ENCODE data around the gene DEDD.
A peak's percentile ranks its signal among the peaks of the same experiment; 100 is the strongest.

DEDD gene

GRCh38 chr1:161163793-161164192, 31.3 kb upstream of the DEDD start:
- DNase-seq (ENCODE audit: low read depth) = no peak

- no peak for DNase-seq (ENCODE audit: low read depth)
Observed at GRCh38 chr1:161162806-161163205, 30.3 kb upstream of the DEDD start.

DNA sequence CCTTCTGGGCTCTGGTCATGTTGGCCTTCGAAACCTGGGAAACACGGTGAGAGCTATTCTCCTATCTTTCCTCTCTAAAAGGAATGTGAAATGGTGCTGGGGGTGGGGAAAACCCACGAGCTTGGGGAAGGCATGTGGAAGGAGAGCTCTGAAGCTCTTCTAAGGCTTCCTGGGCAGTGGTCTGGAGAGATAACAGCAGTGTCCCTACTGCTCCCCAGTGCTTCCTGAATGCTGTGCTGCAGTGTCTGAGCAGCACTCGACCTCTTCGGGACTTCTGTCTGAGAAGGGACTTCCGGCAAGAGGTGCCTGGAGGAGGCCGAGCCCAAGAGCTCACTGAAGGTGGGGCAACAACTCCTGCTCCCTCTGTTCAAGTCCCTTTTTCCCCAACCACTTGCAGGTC, 29.6 kb upstream of the DEDD start:
- DNase-seq (ENCODE audit: low read depth) = no peak

GRCh38 chr1:161161652-161162051, 29.2 kb upstream of the DEDD start:
- DNase-seq (ENCODE audit: low read depth) = no peak

GRCh38 chr1:161160671-161161145, 28.2 kb upstream of the DEDD start:
- no peak for DNase-seq (ENCODE audit: low read depth)

DNA sequence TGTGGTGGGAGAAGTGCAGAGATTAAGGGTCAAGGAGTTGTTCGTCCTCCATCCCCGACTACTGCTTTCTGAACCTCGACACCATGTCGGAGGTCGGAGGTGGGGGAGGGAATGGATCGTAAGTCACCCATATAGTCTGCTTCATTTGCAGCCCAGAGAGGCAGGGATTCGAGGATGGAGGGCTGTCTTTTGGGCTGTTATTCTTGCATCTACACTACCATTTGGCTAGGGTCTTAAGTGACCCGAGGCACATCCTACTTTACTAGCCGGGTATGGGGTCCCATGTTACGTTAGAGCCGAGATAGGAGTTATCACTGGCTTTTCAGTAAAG, 27.4 kb upstream of the DEDD start:
- no peak for DNase-seq (ENCODE audit: low read depth)

DNA sequence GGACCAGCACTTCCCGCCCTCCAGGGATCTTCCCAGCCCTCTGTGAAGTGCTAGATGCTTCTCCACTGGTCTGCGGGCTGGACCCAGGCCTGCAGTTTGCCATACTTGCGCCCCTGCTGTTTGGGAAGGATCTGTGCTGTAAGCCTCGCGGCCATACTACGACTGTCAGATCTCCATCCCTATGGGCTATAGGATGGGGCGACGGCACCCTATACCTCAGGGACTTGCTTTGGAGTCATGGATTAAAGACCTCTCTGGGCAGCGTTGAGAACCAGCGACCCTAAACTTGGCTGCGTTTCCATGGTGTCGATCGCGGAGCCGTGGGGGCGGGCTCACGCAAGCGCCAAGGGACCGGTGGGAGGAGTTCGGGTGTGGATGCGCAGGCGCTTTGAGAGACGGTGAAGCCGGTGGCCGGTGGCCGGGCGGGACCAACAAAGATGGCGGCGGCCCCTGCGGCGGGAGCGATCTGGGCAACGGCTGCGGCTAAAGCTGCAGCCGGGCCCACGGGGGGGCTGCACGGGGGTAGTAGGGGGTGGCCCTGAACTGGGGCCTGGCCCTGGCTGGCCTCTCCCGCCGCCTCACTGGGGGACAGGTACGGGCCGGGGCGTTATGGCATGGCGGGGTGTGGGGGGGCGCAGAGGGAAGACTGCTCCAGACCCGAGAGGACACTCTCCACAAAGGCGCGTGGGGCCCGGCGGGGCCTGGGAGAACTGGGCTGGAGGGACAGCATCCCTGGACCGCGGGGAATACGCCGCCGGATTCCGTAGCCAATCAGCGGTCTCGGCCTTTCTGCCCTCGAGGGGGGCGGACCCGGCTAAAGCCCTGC, 26.8 kb upstream of the DEDD start, which contains the start of gene USP21:
Gene USP21, plus strand, starts transcription at position 414 of the 826 bp plus-strand sequence. CDS start 1,141 bp downstream, outside the sequence.
- peak; percentile 80 for DNase-seq (ENCODE audit: low read depth)

DNA sequence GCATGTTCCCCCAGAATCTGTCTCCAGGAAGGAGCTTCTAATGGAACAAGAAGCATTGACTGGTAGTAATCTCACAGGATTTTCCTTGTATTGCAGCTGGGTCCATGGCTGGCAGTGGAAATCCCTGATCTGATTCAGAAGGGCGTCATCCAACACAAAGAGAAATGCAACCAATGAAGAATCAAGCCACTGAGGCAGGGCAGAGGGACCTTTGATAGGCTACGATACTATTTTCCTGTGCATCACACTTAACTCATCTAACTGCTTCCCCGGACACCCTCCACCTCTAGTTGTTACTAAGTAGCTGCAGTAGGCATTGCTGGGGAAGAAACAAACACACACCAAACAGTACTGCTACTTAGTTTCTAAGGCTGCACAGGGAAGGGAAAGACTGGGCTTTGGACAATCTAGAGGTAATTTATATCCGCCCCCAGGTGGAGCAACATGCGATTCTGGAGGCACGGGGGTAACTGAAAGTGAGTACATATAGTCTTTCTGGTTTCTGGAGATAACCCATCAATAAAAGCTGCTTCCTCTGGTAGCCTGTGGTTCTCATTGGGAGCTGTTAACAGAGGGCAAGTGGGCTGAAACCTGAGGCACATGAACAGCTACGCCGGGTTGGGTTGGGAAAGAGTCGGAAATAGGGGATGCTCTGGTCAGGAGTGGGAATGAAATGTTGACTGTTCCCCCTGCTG, 26.0 kb upstream of the DEDD start:
- no peak for DNase-seq (ENCODE audit: low read depth)

GRCh38 chr1:161157867-161158266, 25.4 kb upstream of the DEDD start:
- DNase-seq (ENCODE audit: low read depth) = no peak

GRCh38 chr1:161153682-161154337, 21.3 kb upstream of the DEDD start, which contains the start of gene UFC1:
UFC1 (plus strand) TSS chr1:161153978; CDS start chr1:161153998, 20 bp downstream.
- DNase-seq (ENCODE audit: low read depth) = peak; percentile 89

- no peak for DNase-seq (ENCODE audit: low read depth)
Observed at GRCh38 chr1:161153176-161153575, 20.7 kb upstream of the DEDD start.

DNA sequence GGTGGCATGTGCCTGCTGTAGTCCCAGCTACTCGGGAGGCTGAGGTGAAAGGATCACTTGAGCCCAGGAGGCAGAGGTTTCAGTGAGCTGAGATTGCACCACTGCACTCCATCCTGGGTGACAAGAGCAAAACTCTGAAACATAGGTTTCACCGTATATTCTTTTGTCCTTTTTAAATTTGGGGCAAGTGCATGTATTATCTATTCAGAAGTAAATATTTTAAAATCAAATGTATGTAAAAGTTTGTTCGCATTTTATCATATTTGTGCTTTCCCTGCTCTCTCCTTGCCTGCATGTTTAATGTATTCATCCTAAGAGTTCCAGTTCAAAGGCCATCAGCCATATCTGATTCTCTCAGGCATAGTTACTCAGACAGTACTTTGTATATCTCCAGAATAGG, 13.4 kb upstream of the DEDD start:
- no peak for DNase-seq (ENCODE audit: low read depth)

DNA sequence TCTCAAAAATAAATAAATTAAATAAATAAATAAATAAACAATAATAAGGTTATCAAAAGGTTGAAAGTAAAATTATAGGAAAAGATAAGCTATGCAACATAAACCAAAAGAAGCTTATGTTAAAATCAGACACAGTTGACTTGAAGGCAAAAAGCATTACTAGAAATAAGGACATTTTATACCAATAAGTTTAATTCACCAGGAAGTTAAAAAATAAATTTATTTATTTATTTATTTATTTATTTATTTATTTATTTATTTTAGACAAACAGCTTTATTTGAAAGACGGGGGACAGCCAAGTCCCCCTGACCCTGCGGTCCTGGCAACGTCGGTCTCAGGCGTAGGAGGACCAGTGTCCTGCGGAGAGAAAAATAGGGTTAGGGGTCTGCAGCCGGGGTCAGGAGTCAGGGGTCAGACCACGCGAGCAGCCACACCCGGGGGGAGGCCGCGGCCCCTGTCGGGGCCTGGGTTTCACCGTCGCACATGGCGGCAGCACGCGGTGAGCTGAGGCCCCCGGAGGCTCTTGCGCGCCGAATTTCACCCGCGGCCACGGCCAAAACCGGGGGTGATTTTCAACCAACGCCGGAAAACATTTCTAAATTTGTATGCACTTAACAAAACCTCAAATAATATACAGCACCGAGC, 8.4 kb upstream of the DEDD start:
- no peak for DNase-seq (ENCODE audit: low read depth)

DNA sequence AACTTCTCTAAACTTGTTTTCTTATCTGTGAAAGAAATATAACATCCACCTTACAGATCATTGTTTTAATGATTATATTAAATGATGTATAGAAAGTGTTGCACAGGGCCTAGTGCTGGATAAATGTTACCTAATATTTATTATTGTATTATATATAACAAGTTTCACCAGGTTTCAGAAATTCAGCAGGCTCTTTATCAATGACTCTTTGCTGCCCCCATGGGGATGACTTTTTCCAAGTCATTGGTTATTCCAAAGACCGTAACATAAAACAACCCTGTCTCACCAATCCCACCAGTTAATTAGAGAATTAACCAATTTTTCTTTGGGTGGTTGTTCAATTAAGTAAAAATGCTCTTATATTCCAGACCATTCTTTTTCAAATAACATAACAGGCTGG, 7.3 kb upstream of the DEDD start:
- no peak for DNase-seq (ENCODE audit: low read depth)

DNA sequence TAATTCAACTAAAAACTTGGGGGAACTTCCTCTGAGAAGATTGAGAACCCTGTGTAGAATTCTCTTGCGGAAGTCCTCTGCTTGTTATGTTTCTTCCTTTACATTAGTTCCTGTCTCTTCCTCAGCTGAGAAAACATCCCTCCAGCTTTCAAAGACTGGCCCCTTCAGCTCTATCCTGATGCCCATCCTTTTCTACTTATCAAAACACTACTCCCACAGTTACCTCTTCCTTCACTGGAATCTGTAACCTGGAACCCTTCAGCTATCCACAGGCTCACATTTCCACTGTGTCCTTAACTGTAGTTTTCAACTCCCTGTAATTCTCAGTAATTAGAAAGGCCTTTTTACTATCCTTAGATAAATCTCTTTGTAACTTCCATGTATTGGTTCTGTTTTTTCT, 6.0 kb upstream of the DEDD start:
- DNase-seq (ENCODE audit: low read depth) = no peak

GRCh38 chr1:161137881-161138280, 5.4 kb upstream of the DEDD start:
- DNase-seq (ENCODE audit: low read depth) = no peak

DNA sequence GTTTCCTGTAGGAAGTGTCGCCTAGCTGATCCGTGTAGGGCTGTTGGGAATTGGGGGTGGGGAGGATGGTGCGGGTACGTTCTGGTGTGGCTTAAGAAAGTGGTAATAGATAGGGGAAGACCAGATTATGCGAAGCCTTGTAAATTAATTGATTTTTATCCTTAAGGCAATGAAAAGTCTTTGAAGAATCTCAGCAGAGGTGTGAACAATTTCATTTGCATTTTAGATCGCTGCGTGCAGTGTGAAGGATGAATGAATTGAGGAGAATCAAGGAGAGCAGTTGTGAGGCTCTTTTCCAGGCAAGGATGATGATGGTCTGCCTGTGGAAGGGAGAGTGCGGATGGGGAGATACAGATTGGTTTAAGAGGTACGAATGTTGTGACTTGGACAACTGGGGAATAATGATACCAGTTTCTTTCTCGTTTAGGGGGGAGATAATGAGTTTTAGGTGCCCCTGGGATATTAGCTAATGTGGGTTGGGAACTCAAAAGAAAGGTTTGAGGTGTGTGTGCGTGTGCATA, 813 bp upstream of the DEDD start:
- DNase-seq (ENCODE audit: low read depth) = no peak

GRCh38 chr1:161131523-161132409, 701 bp downstream of the DEDD start:
- DNase-seq (ENCODE audit: low read depth) = no peak

DNA sequence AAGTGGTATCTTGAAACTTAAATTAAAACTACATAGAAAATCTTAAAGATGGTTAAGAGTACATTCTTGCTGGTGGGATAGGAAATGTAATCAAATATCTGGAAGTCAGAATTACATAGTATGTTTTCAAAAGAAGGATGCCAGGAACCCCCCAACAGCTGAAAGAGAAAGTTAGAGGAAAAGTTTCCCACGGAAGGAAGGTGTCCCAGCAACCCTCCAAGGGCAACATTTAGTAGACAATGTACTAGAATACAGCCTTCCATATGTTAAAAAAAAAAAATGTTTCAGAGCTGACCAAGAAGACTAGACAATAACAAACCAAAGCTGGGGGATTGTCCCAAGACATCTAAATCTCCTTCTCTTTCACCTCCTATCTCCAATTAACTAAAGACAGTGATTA, 2.2 kb downstream of the DEDD start:
- DNase-seq (ENCODE audit: low read depth) = no peak

DNA sequence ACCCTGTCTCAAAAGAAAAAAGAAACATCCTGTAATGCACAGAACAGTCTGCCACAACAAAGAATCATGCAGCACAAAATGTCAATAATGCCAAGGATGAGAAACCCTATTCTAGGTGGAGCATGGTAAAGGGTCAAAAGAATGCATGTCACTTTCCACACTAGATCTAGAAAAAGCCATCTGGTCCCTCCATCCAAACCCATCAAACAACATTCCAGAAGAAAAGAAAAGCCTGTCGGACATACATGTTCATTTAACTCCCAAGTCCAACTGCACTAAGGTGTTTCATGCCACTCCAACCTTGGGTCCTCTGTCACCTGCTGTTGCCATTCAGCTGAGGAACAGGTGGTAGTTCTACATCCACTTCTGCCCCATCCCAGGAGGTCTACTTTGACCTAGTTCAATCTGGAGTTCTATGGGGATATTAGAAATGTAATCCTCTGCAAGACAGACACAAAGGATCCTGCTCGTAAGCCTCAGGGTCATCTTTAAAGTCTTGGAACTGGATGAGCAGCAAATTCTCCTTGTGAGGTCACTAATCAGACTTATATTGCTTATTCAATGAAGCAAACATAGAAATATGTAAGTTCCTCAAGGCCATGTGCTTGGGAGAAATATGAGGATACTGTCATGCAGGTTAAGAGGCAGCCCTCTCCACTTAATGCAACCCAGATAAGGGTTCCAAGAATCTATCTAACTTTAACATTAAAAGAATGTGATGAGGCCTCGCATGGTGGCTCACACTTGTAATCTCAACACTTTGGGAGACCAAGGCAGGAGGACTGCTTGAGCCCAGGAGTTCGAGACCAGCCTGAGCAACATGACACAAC, 3.7 kb downstream of the DEDD start:
- DNase-seq (ENCODE audit: low read depth) = no peak
